GM19395 (cell line): ENCODE results near the gene BPIFB2.
"Not testable (repeated sequence)": the region's sequence is repeated elsewhere in the genome, so short reads cannot be mapped to it uniquely, and the experiment has no call there.

Experiments used
- ATAC-seq: cut with Tn5 transposase; IDR thresholded peaks from one replicate; pipeline ENCODE4 v1.9.1; 2021; ENCODE audit warnings: mild to moderate bottlenecking, moderate library complexity; ENCODE audit not compliant: unreplicated experiment

BPIFB2 gene

GRCh38 chr20:32970115-32970972, 37.2 kb upstream of the BPIFB2 start:
- no peak for ATAC-seq

GRCh38 chr20:32970973-32971300, 36.6 kb upstream of the BPIFB2 start:
- ATAC-seq, result no peak

- ATAC-seq, result peak; percentile 36
These were observed 35.8 kb upstream of the BPIFB2 start for GRCh38 chr20:32971703-32972161.

DNA sequence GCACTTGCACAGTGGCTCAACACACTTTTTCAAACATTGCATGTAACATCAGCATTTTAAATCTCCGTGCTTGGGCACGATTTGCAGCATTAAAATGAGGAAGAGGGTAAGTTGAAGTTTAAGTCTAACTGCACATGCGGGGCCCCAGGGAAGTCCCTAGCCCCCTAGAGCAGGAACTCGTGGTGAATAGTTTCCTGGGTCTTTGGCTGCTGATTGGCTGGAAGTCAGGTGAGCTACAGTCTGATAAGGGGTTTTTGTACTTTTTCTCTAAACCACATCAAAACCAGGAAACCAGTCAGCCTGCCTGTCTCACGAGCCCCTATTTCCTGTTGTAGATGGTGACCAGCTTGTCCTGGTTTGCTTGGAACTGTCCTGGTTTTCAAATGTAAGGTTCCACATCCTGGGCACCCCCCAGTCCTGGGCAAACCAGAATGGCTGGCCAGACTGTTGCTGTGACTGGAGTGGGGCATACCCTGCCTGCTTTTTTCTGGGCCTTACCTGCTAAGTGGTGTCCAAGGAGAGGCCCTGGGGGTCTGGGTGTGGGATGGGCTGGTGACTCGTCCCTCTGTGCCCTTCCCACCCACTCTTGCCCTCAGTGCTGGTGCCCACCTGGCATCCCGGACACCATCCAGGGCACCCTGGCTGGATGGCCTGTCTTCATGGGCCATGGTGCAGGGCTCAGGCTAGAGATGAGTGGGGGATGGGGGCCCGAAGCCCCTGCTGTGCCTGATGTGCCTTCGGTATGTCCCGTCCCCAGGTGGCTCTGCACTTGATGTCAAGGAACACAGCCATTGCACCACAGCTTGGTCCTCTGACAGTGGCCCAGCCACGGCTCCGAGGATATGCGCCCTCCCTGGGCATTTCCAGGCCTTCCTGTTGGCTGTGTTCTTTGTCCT, 35.1 kb upstream of the BPIFB2 start:
- ATAC-seq, result peak; percentile 86

DNA sequence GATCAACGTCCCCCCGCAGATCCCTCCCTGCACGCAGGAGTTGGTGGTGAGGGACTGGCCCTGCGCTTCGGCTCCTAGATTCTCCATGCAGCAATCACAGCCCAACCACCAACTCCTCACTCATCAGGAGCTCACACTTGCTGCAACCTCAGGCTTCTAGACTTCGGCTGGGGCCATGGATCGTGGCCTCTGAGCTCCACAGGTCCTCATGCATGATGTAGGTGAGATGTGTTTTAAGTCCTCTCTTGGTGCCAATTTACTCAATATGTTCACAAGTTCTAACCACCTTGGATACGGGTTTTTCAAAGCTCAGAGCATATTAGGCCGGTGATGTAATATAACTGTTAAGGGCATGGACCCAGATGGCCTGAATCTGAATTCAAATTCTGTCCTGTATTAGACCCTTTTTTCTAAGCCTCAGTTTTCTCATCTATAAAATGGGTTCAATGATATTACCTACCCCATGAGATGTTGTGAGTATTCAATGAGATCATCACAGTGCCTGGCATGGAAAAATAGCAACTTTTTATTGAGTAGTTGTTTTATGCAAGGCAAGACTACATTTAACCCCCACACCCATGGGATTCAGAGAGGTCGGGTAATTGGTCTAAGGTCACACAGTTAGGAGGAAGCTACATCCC, 34.3 kb upstream of the BPIFB2 start:
- no peak for ATAC-seq

GRCh38 chr20:32974204-32975064, 33.1 kb upstream of the BPIFB2 start:
- not testable (repeated sequence) for ATAC-seq

DNA sequence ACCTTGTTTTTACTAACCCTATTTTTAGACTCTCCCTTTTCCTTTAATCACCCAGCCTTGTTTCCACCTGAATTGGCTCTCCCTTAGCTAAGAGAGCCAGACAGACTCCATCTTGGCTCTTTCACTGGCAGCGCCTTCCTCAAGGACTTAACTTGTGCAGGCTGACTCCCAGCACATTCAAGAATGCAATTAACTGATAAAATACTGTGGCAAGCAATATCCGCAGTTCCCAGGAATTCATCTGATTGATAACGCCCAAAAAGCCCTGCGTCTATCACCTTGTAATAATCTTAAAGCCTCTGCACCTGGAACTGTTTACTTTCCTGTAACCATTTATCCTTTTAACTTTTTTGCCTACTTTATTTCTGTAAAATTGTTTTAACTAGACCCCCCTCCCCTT, 32.4 kb upstream of the BPIFB2 start:
- ATAC-seq, result not testable (repeated sequence)

DNA sequence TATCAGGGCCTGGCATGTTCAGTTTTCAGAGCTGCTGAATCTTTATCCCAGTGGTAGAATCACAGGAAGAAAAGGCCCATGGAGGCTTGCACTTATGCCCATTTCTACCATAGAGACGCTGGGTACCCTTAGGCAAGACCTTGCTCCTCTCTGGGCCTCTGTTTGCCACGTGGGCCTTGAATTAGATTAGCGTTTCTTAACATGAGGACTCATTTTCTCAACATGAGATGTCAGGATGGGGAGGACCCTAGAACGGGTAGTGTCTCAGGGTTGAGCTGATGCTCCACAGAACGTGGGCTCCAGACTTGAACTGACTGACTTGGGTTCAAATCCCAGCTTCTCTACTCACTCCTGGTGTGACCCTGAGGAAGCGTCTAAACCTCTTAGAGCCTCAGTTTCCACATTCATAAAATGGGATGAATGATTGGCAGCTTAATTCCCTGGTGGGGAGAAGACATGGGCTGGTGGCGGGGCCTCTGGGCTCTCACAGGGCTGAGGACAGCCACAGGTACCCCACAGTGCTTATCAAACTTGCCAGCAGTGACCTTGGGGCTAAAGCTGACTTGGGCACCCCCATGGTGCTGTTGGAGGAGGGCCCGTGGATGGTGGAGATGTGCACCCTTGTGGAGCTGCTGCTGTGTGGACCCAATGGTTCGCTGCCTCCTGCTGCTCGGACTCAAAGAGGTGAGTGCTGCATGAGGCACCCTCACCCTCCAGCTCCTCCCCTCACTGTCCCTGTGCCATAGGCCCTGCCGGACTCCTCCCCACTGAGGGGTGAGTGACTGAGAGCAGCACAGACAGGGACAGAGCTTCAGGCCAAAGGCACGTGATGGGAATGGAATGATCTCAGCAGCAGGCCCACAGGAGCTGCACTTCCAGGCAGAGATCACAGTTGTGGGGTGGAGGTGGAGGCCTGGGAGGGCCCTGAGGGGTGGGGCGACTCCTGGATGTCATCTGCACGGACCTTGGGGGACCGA, 31.5 kb upstream of the BPIFB2 start:
- ATAC-seq, result no peak

DNA sequence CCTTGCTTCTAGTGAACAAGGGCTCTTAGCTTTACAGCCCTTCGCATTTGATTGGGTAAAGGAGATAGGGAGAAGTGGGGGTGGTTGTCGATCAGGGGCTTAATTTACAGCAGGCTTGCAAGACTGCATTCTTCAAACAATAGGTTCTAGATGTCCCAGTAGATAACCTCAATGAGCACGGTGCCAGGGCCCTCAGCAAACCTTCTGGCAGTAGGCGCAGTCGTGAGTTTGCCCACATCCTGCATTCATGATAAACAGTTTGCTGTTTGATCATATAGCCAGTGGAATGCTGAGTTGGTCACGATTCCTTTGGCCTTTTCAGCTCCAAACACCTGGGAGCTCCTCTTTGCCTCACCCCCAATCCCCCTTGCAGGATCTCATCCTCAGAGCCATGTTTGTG, 30.8 kb upstream of the BPIFB2 start:
- no peak for ATAC-seq

DNA sequence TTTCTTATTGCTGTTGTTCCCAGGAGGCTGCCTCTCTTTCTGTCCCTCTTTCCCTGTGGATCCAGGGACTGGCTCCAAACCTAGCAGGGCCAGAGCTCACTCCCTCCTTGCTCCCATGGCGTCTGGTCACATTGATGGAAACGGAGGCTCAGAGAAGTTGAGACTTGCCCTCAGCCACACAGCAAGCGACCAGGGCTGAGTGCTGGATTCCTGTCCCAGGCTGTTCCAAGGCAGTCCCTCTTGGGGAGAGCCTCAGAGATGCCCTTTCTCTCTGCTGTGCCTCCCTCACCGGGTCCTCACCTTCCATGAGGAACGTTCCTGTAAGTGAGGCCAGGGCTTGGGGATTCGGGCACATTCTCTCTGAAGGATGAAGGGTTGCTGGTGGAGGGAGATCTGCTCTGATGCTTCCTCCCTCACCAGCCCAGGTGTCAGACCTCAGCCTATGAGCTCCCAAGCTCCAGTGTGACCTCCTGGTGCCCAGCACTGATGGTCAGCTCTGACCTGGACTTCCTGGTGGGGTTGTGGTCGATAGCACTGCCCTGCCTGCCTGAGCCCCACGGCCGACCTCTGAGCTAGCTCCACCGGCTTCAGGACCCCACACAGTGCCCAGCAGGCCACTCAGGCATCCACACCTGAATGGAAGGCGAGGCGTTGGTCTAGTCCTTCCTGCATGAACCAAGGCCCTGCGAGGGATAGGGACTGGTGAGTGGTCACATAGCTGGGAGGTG, 30.1 kb upstream of the BPIFB2 start:
- ATAC-seq, result no peak

DNA sequence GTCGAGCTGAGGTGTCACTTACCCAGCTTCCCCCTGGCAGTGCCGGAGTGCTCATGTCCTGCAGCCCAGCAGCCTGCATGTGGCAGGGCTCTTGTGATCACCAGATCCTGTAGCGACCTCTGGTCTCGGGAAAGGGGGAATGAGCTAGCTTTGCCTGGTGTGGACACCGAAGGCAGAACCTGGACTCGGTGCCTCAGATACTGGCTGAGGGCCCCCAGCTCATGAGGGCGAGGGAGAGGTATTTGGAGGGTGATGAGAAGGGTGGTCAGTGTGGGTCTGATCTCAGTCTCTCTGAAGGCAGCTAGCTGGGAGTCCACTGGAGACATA, 29.5 kb upstream of the BPIFB2 start:
- ATAC-seq, result no peak

DNA sequence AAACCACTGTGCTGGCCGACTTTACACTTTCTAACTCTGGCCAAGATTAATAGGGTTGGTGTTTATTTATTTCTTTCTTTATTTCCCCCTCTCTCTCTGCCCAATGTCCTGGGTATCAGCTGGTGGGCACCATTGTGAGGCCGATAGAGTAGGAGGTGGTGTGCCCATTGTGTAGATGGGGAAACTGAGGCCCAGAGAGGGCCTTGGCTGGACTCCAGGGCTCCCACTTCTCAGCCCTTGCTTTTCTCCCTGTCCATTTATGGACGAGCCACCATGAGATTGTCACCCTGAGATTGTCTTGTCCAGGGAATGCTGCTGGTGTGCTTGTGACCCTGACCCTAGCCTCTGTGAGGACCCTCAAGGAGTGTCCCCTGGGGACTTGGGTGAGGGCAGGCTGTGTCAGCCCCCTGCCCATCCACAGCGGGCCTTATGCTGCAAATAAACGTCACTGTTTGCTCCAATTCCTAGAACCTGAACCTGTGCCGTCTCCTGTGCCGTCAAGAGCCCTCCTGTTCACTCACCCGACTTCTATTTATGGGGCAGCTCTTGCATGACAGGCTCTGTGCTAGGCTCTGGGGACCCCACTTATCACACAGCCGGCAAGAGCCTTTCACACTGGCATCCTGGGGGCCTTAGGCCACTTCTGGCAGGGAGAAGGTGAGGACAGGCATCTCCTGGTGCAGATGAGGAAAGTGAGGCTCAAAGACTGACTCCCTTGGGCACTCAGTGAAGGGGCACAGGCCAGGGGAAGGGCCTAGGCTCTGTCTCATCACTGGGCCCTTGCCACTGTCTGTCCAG, 28.1 kb upstream of the BPIFB2 start:
- ATAC-seq, result no peak

DNA sequence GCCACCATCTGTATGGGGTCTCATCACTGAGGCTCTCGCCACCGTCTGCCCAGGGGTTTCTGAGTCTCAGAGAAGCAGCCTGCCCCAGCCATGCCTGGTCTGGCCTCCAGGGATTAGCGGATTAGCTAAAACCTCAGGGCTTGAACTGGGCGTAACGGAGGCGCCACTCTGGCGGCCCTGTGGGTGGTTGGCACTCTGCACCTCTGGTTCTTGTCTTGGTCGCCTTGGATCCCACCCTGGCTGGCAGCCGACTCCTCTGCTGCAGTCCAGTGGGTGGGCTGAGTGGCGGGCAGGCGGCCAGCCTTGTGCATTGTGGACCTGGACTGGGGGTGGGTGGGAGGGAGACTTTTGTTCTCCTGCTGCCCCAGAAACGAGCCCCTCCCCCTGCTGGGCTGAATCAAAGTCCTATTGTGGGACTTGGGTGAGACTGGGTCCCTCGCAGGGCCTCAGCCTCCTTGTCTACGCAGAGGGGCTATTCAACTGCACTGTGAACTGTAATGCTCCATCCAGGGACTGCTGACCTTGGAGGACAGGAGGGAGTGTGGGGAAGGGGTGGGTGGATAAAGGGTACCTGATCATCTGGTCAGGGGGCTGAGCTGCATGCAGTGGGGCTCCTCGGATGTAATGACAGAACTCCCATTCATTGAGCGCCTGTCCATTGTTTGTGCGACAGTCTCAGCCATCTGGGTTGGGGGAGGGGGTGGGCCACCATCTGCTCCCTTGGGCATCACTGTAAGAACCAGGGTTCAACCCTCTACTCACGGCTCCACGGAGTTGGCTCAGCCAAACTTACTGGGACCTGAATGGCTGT, 27.2 kb upstream of the BPIFB2 start:
- no peak for ATAC-seq

DNA sequence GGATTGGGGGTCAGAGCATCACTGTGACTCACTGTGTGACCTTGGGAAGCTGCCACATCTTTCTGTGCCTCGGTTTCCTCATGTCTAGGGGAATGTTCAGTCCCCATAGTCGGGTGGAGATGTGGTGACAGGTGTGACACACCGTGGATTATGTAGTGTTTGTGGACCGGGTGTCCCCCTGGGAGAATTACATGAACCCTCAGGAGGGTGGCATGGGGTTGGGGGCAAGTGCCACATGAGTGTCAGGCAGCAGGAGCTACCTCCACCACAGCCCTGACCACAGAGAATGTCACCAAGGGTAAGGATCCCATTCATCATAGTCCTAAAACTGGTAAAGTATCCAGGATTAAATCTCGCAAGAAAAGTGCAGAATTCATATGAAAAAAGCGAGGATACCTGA, 26.5 kb upstream of the BPIFB2 start:
- ATAC-seq, result no peak

- no peak for ATAC-seq
These were observed 24.7 kb upstream of the BPIFB2 start for GRCh38 chr20:32982617-32983458.

GRCh38 chr20:32983459-32984112, 23.9 kb upstream of the BPIFB2 start:
- ATAC-seq, result no peak
